ENCODE data around the gene CSNK2B. TPM values are rescaled to one million over a fixed set of nuclear protein-coding genes. Genes with fewer than 3 reads are reported as not detected.

Gene CSNK2B
- total and polyA plus RNA-seq, 7 donors = 188 to 232 (median 206) TPM

DNA sequence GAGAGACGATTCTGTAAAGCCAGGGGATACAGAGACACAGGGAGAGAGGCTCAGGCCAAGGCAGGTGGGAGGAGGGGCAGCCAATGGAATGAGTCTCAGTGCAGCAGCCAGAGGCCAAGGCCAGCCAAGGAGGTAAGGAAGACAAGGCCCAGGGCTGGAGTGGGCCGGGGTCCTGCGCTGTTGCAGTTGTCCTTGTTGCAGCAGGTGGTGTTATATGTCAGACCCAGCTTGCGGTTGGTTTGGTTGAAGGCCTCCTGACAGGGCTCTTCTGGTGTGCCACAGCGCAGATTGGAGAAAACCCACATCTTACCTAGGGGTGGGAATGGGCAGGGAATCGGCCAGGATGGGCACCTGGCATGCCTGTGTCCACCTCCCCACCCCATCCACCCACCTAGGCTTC, 53.1 kb downstream of the CSNK2B start:
- no peak overlapping the region for H3K4me3 ChIP-seq
- no peaks in the 10 kb centered on the region for H3K27me3 ChIP-seq
- no peaks in the 10 kb centered on the region for H3K9me3 ChIP-seq
- H3K36me3 ChIP-seq = no peaks in the 10 kb centered on the region
- no peak for DNase-seq
- H3K27ac ChIP-seq = no peak overlapping the region
- TF ChIP-seq POLR2AphosphoS5 (IDR thresholded peaks at IDR 0.05) (no peak), EP300 (IDR thresholded peaks at IDR 0.05) (no peak), POLR2A (IDR thresholded peaks at IDR 0.05) (no peak)
- TF ChIP-seq, protein P1, sequence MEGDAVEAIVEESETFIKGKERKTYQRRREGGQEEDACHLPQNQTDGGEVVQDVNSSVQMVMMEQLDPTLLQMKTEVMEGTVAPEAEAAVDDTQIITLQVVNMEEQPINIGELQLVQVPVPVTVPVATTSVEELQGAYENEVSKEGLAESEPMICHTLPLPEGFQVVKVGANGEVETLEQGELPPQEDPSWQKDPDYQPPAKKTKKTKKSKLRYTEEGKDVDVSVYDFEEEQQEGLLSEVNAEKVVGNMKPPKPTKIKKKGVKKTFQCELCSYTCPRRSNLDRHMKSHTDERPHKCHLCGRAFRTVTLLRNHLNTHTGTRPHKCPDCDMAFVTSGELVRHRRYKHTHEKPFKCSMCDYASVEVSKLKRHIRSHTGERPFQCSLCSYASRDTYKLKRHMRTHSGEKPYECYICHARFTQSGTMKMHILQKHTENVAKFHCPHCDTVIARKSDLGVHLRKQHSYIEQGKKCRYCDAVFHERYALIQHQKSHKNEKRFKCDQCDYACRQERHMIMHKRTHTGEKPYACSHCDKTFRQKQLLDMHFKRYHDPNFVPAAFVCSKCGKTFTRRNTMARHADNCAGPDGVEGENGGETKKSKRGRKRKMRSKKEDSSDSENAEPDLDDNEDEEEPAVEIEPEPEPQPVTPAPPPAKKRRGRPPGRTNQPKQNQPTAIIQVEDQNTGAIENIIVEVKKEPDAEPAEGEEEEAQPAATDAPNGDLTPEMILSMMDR (IDR thresholded peaks at IDR 0.05) = no peak
- 67 to 82% methylated on average over 6 of the region's 6 CpGs for WGBS, 2 donors
- intact Hi-C loops (cut with DNase I) = no loop called here
- H3K4me1 ChIP-seq = peaks cover 0 to 11% (median 10%) of the 10 kb centered on the region in 4 donors

Small RNA genes lying within 50 kb of the gene (small RNA-seq; reads per million reads assigned to genes)
- gene LY6G6D (0 reads per million in 3 donors), gene MIR4646 (0 reads per million in 3 donors), gene MIR6832 (0 reads per million in 3 donors), gene RF00019 (0 reads per million in 3 donors), gene SNORA38 (1.5 to 4.7 (median 3.4) reads per million in 3 donors)

Other genes with a start within 250 kb of the CSNK2B start
Only the 30 nearest of the 37 such genes appear.
- not detected for gene MCCD1, start 137.1 kb upstream of the CSNK2B start, total RNA-seq
- gene MCCD1, start 137.1 kb upstream of the CSNK2B start, polyA plus RNA-seq = not detected
- gene DDX39B, start 124.1 kb upstream of the CSNK2B start, total RNA-seq = 100 to 1,000 TPM; 211 to 301 (median 239) TPM
- gene DDX39B, start 124.1 kb upstream of the CSNK2B start, polyA plus RNA-seq = 100 to 1,000 TPM; 130 to 293 (median 153) TPM
- 1 to 10 TPM; 2.8 to 9.1 (median 5.0) TPM for gene ATP6V1G2, start 119.5 kb upstream of the CSNK2B start, total RNA-seq
- 1 to 10 TPM in 1 of 3 donors, not detected in 2; 3.0 TPM for gene ATP6V1G2, start 119.5 kb upstream of the CSNK2B start, polyA plus RNA-seq
- gene NFKBIL1, start 118.5 kb upstream of the CSNK2B start, total RNA-seq = 10 to 100 TPM; 32.5 to 55.1 (median 36.3) TPM
- gene NFKBIL1, start 118.5 kb upstream of the CSNK2B start, polyA plus RNA-seq = 10 to 100 TPM; 18.0 to 31.3 (median 25.2) TPM
- not detected for gene LTA, start 93.8 kb upstream of the CSNK2B start, total RNA-seq
- gene LTA, start 93.8 kb upstream of the CSNK2B start, polyA plus RNA-seq = 1 to 10 TPM in 1 of 3 donors, not detected in 2; 3.6 TPM
- gene TNF, start 90.5 kb upstream of the CSNK2B start, total RNA-seq = under 1 TPM in 1 of 4 donors, not detected in 3; 0.33 TPM
- 1 to 10 TPM in 1 of 3 donors, under 1 TPM in 2; 0.60 to 2.6 (median 0.92) TPM for gene TNF, start 90.5 kb upstream of the CSNK2B start, polyA plus RNA-seq
- 1 to 10 TPM in 1 of 4 donors, under 1 TPM in 2, not detected in 1; 0.66 to 1.9 (median 0.68) TPM for gene LTB, start 83.7 kb upstream of the CSNK2B start, total RNA-seq
- 10 to 100 TPM in 1 of 3 donors, 1 to 10 TPM in 1, not detected in 1; 2.5 to 90.8 TPM for gene LTB, start 83.7 kb upstream of the CSNK2B start, polyA plus RNA-seq
- 10 to 100 TPM in 2 of 4 donors, 1 to 10 TPM in 2; 1.7 to 19.8 (median 10.2) TPM for gene LST1, start 79.8 kb upstream of the CSNK2B start, total RNA-seq
- 10 to 100 TPM; 17.0 to 34.2 (median 24.7) TPM for gene LST1, start 79.8 kb upstream of the CSNK2B start, polyA plus RNA-seq
- gene NCR3, start 73.1 kb upstream of the CSNK2B start, total RNA-seq = not detected
- gene NCR3, start 73.1 kb upstream of the CSNK2B start, polyA plus RNA-seq = 1 to 10 TPM in 1 of 3 donors, under 1 TPM in 1, not detected in 1; 0.92 to 3.4 TPM
- gene AIF1, start 50.8 kb upstream of the CSNK2B start, total RNA-seq = 10 to 100 TPM; 12.5 to 59.6 (median 36.9) TPM
- gene AIF1, start 50.8 kb upstream of the CSNK2B start, polyA plus RNA-seq = 100 to 1,000 TPM in 2 of 3 donors, 10 to 100 TPM in 1; 61.8 to 133 (median 114) TPM
- 10 to 100 TPM; 42.1 to 90.8 (median 54.2) TPM for gene PRRC2A, start 45.4 kb upstream of the CSNK2B start, total RNA-seq
- 100 to 1,000 TPM in 1 of 3 donors, 10 to 100 TPM in 2; 28.8 to 109 (median 32.1) TPM for gene PRRC2A, start 45.4 kb upstream of the CSNK2B start, polyA plus RNA-seq
- gene BAG6, start 13.4 kb upstream of the CSNK2B start, total RNA-seq = 100 to 1,000 TPM; 119 to 218 (median 144) TPM
- gene BAG6, start 13.4 kb upstream of the CSNK2B start, polyA plus RNA-seq = 100 to 1,000 TPM in 2 of 3 donors, 10 to 100 TPM in 1; 99.7 to 231 (median 133) TPM
- gene APOM, start 10.2 kb upstream of the CSNK2B start, total RNA-seq = 1 to 10 TPM in 3 of 4 donors, not detected in 1; 3.3 to 7.2 (median 3.6) TPM
- gene APOM, start 10.2 kb upstream of the CSNK2B start, polyA plus RNA-seq = 1 to 10 TPM; 2.3 to 3.6 (median 3.6) TPM
- 10 to 100 TPM; 25.0 to 31.3 (median 26.7) TPM for gene C6orf47, start 5.3 kb upstream of the CSNK2B start, total RNA-seq
- 10 to 100 TPM; 22.2 to 32.6 (median 24.5) TPM for gene C6orf47, start 5.3 kb upstream of the CSNK2B start, polyA plus RNA-seq
- 10 to 100 TPM; 17.2 to 29.6 (median 26.4) TPM for gene GPANK1, start 1.1 kb upstream of the CSNK2B start, total RNA-seq
- 10 to 100 TPM; 15.3 to 22.8 (median 18.3) TPM for gene GPANK1, start 1.1 kb upstream of the CSNK2B start, polyA plus RNA-seq
- 1 to 10 TPM; 2.8 to 10.0 (median 6.5) TPM for gene LY6G5B, start 3.9 kb downstream of the CSNK2B start, total RNA-seq
- gene LY6G5B, start 3.9 kb downstream of the CSNK2B start, polyA plus RNA-seq = 1 to 10 TPM in 1 of 3 donors, under 1 TPM in 1, not detected in 1; 0.60 to 9.1 TPM
- gene LY6G5C, start 15.0 kb downstream of the CSNK2B start, total RNA-seq = 1 to 10 TPM in 1 of 4 donors, under 1 TPM in 2, not detected in 1; 0.68 to 1.1 (median 0.99) TPM
- 1 to 10 TPM; 1.8 to 3.2 (median 2.7) TPM for gene LY6G5C, start 15.0 kb downstream of the CSNK2B start, polyA plus RNA-seq
- gene ABHD16A, start 37.2 kb downstream of the CSNK2B start, total RNA-seq = 10 to 100 TPM; 37.8 to 63.4 (median 51.6) TPM
- 10 to 100 TPM; 16.9 to 52.0 (median 17.4) TPM for gene ABHD16A, start 37.2 kb downstream of the CSNK2B start, polyA plus RNA-seq
- not detected for gene LY6G6F, start 40.8 kb downstream of the CSNK2B start, total RNA-seq
- not detected for gene LY6G6F, start 40.8 kb downstream of the CSNK2B start, polyA plus RNA-seq
- gene LY6G6D, start 49.3 kb downstream of the CSNK2B start, total RNA-seq = 10 to 100 TPM in 1 of 4 donors, 1 to 10 TPM in 2, not detected in 1; 2.9 to 21.2 (median 6.4) TPM
- 1 to 10 TPM in 1 of 3 donors, under 1 TPM in 1, not detected in 1; 0.31 to 8.4 TPM for gene LY6G6D, start 49.3 kb downstream of the CSNK2B start, polyA plus RNA-seq
- not detected for gene LY6G6C, start 55.7 kb downstream of the CSNK2B start, total RNA-seq
- 1 to 10 TPM in 2 of 3 donors, under 1 TPM in 1; 0.07 to 1.2 (median 1.2) TPM for gene LY6G6C, start 55.7 kb downstream of the CSNK2B start, polyA plus RNA-seq
- gene MPIG6B, start 57.3 kb downstream of the CSNK2B start, total RNA-seq = not detected
- under 1 TPM in 1 of 3 donors, not detected in 2; 0.13 TPM for gene MPIG6B, start 57.3 kb downstream of the CSNK2B start, polyA plus RNA-seq
- gene DDAH2, start 63.2 kb downstream of the CSNK2B start, total RNA-seq = 100 to 1,000 TPM in 2 of 4 donors, 10 to 100 TPM in 2; 86.7 to 146 (median 107) TPM
- gene DDAH2, start 63.2 kb downstream of the CSNK2B start, polyA plus RNA-seq = 100 to 1,000 TPM; 137 to 340 (median 213) TPM
- 100 to 1,000 TPM; 172 to 251 (median 214) TPM for gene CLIC1, start 70.5 kb downstream of the CSNK2B start, total RNA-seq
- 100 to 1,000 TPM; 623 to 668 (median 634) TPM for gene CLIC1, start 70.5 kb downstream of the CSNK2B start, polyA plus RNA-seq
- gene MSH5, start 73.9 kb downstream of the CSNK2B start, total RNA-seq = 10 to 100 TPM in 1 of 4 donors, 1 to 10 TPM in 3; 4.2 to 23.5 (median 5.7) TPM
- gene MSH5, start 73.9 kb downstream of the CSNK2B start, polyA plus RNA-seq = 10 to 100 TPM in 1 of 3 donors, 1 to 10 TPM in 1, not detected in 1; 1.6 to 18.7 TPM
- 1 to 10 TPM in 3 of 4 donors, not detected in 1; 1.8 to 6.5 (median 4.2) TPM for gene SAPCD1, start 96.6 kb downstream of the CSNK2B start, total RNA-seq
- gene SAPCD1, start 96.6 kb downstream of the CSNK2B start, polyA plus RNA-seq = 1 to 10 TPM in 2 of 3 donors, not detected in 1; 1.2 to 8.7 TPM
- 1 to 10 TPM in 1 of 4 donors, under 1 TPM in 2, not detected in 1; 0.14 to 3.9 (median 0.71) TPM for gene VWA7, start 111.2 kb downstream of the CSNK2B start, total RNA-seq
- 1 to 10 TPM; 2.8 to 6.0 (median 3.6) TPM for gene VWA7, start 111.2 kb downstream of the CSNK2B start, polyA plus RNA-seq
- gene VARS1, start 129.7 kb downstream of the CSNK2B start, total RNA-seq = 10 to 100 TPM; 16.0 to 36.2 (median 27.7) TPM
- 10 to 100 TPM in 1 of 3 donors, 1 to 10 TPM in 2; 6.0 to 50.9 (median 6.0) TPM for gene VARS1, start 129.7 kb downstream of the CSNK2B start, polyA plus RNA-seq
- 10 to 100 TPM; 29.6 to 53.5 (median 48.1) TPM for gene LSM2, start 140.9 kb downstream of the CSNK2B start, total RNA-seq
- 10 to 100 TPM; 28.4 to 94.7 (median 49.9) TPM for gene LSM2, start 140.9 kb downstream of the CSNK2B start, polyA plus RNA-seq
- 1 to 10 TPM; 1.1 to 2.3 (median 1.8) TPM for gene HSPA1L, start 149.2 kb downstream of the CSNK2B start, total RNA-seq
- 1 to 10 TPM in 1 of 3 donors, under 1 TPM in 2; 0.23 to 1.2 (median 0.60) TPM for gene HSPA1L, start 149.2 kb downstream of the CSNK2B start, polyA plus RNA-seq